ENCODE data around the gene CHST9.

- no peak for TF ChIP-seq POLR2A (IDR thresholded peaks at IDR 0.05)
- TF ChIP-seq CTCF (IDR thresholded peaks at IDR 0.05), result no peak
- no peak for TF ChIP-seq POLR2AphosphoS5 (IDR thresholded peaks at IDR 0.05)
Observed at GRCh38 chr18:27049969-27050368, 135.1 kb downstream of the CHST9 start.

All from prostate gland (tissue), 2 donors.